H1 (cell line): ENCODE data around the gene DNAJB6. TPM values are rescaled to one million over a fixed set of nuclear protein-coding genes. Genes with fewer than 3 reads are reported as not detected.

Experiments used
- CTCF ChIA-PET: fragments of 300-600 bp; sonication (Branson Sonifier 250); formaldehyde crosslinking; loops from one replicate; lab custom pipeline; 2021; ENCODE audit not compliant: partially characterized antibody; lab: Charles Lee
- POLR2A ChIA-PET: fragments of 300-600 bp; sonication (Branson Sonifier 250); formaldehyde crosslinking; loops from one replicate; lab custom pipeline; 2021; ENCODE audit warnings: inconsistent platforms; ENCODE audit not compliant: partially characterized antibody; lab: Charles Lee
- DNase-seq, 2 experiments: peaks; one replicate each; pipeline versions ENCODE4 v3.0.0 to v3.0.0-alpha.2; 2010 to 2022; ENCODE audit warnings: low spot score in 2 of 2, low read depth in 1 of 2, mixed read lengths in 1 of 2
- FAIRE-seq: peaks from 2 replicates; lab custom pipeline; 2011; peaks lifted over from hg19 to GRCh38; lab: Jason Lieb, UNC
- H2AFZ ChIP-seq: 2 replicates; pipeline ENCODE4 v1.8.1; 2012; ENCODE audit warnings: low read length, inconsistent platforms
- H2AK5ac ChIP-seq: 2 replicates; pipeline ENCODE4 v1.6.1; 2013; ENCODE audit warnings: low read depth, low read length
- H2BK120ac ChIP-seq: replicated peaks from 2 replicates; pipeline ENCODE3; 2013; ENCODE audit warnings: low read depth, low read length, inconsistent platforms
- H2BK12ac ChIP-seq: 2 replicates; pipeline ENCODE4 v1.6.1; 2013; ENCODE audit warnings: low read depth, low read length
- H2BK15ac ChIP-seq: 2 replicates; pipeline ENCODE4 v1.6.1; 2013; ENCODE audit warnings: low read length
- H2BK20ac ChIP-seq: 2 replicates; pipeline ENCODE4 v1.6.1; 2013; ENCODE audit warnings: low read length
- H2BK5ac ChIP-seq: 2 replicates; pipeline ENCODE4 v1.6.1; 2013; ENCODE audit warnings: low read depth, low read length
- H3K14ac ChIP-seq: 2 replicates; pipeline ENCODE4 v1.6.1; 2013; ENCODE audit warnings: inconsistent platforms; ENCODE audit not compliant: insufficient read length
- H3K18ac ChIP-seq: 2 replicates; pipeline ENCODE4 v1.6.1; 2013; ENCODE audit warnings: low read length; ENCODE audit errors: extremely low read depth
- H3K23ac ChIP-seq: 2 replicates; pipeline ENCODE4 v1.6.1; 2013; ENCODE audit warnings: inconsistent platforms; ENCODE audit not compliant: insufficient read length
- H3K23me2 ChIP-seq: 2 replicates; pipeline ENCODE4 v1.6.1; 2013; ENCODE audit warnings: low read depth, low read length
- H3K27ac ChIP-seq: 2 replicates; pipeline ENCODE4 v1.6.1; 2011; ENCODE audit warnings: low read depth, low read length, inconsistent platforms
- H3K27me3 ChIP-seq, 4 experiments: replicated peaks in 1 of 4; 1 replicate in 1 of 4; 2 replicates in 3 of 4; pipeline versions ENCODE4 v1.6.1 to v1.8.1; 2011 to 2013; ENCODE audit warnings: low read length in 3 of 4, mild to moderate bottlenecking in 3 of 4, inconsistent platforms in 2 of 4, mixed read lengths in 2 of 4, moderate library complexity in 1 of 4; ENCODE audit not compliant: control insufficient read depth in 3 of 4, insufficient read depth in 3 of 4; ENCODE audit errors: extremely low read depth in 1 of 4
- H3K36me3 ChIP-seq, 4 experiments: 2 replicates each; pipeline versions ENCODE4 v1.6.1 to v1.8.1; 2011 to 2013; ENCODE audit warnings: mild to moderate bottlenecking in 4 of 4, low read length in 3 of 4, moderate library complexity in 2 of 4, control low read depth in 1 of 4, inconsistent platforms in 1 of 4; ENCODE audit not compliant: insufficient read depth in 4 of 4, control insufficient read depth in 2 of 4
- H3K4ac ChIP-seq: replicated peaks from 2 replicates; pipeline ENCODE3; 2013; ENCODE audit warnings: low read length, low read depth, mixed read lengths, inconsistent platforms; ENCODE audit not compliant: insufficient read length
- H3K4me1 ChIP-seq, 4 experiments: replicated peaks in 1 of 4; 1 replicate in 1 of 4; 2 replicates in 3 of 4; pipeline versions ENCODE4 v1.6.1 to v1.8.1; 2011 to 2013; ENCODE audit warnings: low read length in 3 of 4, inconsistent platforms in 2 of 4, mixed read lengths in 1 of 4; ENCODE audit not compliant: insufficient read depth in 4 of 4, control insufficient read depth in 3 of 4
- H3K4me2 ChIP-seq, 2 experiments: 2 replicates each; pipeline versions ENCODE4 v1.6.1 to v1.8.1; 2011 to 2013; ENCODE audit warnings: low read depth in 2 of 2, low read length in 2 of 2, control low read depth in 1 of 2, inconsistent platforms in 1 of 2, mild to moderate bottlenecking in 1 of 2; ENCODE audit not compliant: insufficient read depth in 1 of 2
- H3K4me3 ChIP-seq, 4 experiments: fragments of 200-600, 300-600 bp in 1 of 4; sonication (generic), shearing (Covaris generic), sonication (Bioruptor Twin) in 1 of 4; 2 replicates each; pipeline versions ENCODE4 v1.5.1 to v1.8.1; 2011 to 2016; ENCODE audit warnings: low read length in 4 of 4, low read depth in 3 of 4, control low read depth in 2 of 4, inconsistent platforms in 2 of 4, mild to moderate bottlenecking in 2 of 4, mixed read lengths in 1 of 4, moderate library complexity in 1 of 4; ENCODE audit not compliant: insufficient read depth in 2 of 4; ENCODE audit errors: extremely low read depth in 1 of 4
- H3K56ac ChIP-seq: replicated peaks from 2 replicates; pipeline ENCODE3; 2013; ENCODE audit warnings: low read depth, mild to moderate bottlenecking, mixed read lengths, low read length, inconsistent platforms; ENCODE audit not compliant: insufficient read length
- H3K79me1 ChIP-seq: 2 replicates; pipeline ENCODE4 v1.6.1; 2013; ENCODE audit warnings: low read depth, low read length, control low read depth
- H3K79me2 ChIP-seq, 2 experiments: 2 replicates each; pipeline versions ENCODE4 v1.6.1 to v1.8.1; 2012 to 2013; ENCODE audit warnings: low read length in 2 of 2, mild to moderate bottlenecking in 2 of 2, inconsistent platforms in 1 of 2; ENCODE audit not compliant: insufficient read depth in 2 of 2, control insufficient read depth in 1 of 2
- H3K9ac ChIP-seq, 4 experiments: replicated peaks in 1 of 4; 1 replicate in 1 of 4; 2 replicates in 3 of 4; pipeline versions ENCODE4 v1.6.1 to v1.8.1; 2011 to 2013; ENCODE audit warnings: low read depth in 3 of 4, low read length in 3 of 4, control low read depth in 2 of 4, mild to moderate bottlenecking in 2 of 4, moderate library complexity in 2 of 4, inconsistent platforms in 1 of 4; ENCODE audit errors: extremely low read depth in 1 of 4
- H3K9me3 ChIP-seq, 2 experiments: 2 replicates each; pipeline versions ENCODE4 v1.6.1 to v1.8.1; 2012 to 2013; ENCODE audit warnings: mild to moderate bottlenecking in 2 of 2, moderate library complexity in 2 of 2, control low read depth in 1 of 2, inconsistent platforms in 1 of 2, low read depth in 1 of 2, low read length in 1 of 2, mixed read lengths in 1 of 2; ENCODE audit not compliant: insufficient read depth in 2 of 2
- H4K20me1 ChIP-seq, 2 experiments: replicated peaks in 1 of 2; 2 replicates each; pipeline versions ENCODE3 to v1.8.1; 2011 to 2013; ENCODE audit warnings: inconsistent platforms in 2 of 2, low read length in 2 of 2, mild to moderate bottlenecking in 1 of 2; ENCODE audit not compliant: insufficient read depth in 2 of 2, control insufficient read depth in 1 of 2
- H4K5ac ChIP-seq: 2 replicates; pipeline ENCODE4 v1.6.1; 2013; ENCODE audit warnings: low read length, low read depth, mixed read lengths, inconsistent platforms; ENCODE audit not compliant: insufficient read length
- H4K8ac ChIP-seq: 2 replicates; pipeline ENCODE4 v1.8.0; 2013; ENCODE audit warnings: mild to moderate bottlenecking, moderate library complexity, low read length, inconsistent platforms; ENCODE audit not compliant: insufficient read depth; ENCODE audit errors: extremely low read depth
- H4K91ac ChIP-seq: replicated peaks from 2 replicates; pipeline ENCODE3; 2013; ENCODE audit warnings: low read length, mixed read lengths, inconsistent platforms; ENCODE audit not compliant: insufficient read length
- SP4 ChIP-seq: IDR thresholded peaks from 2 replicates; pipeline ENCODE4 v1.6.1; 2012; ENCODE audit warnings: low read length, inconsistent platforms
- ZNF274 ChIP-seq: IDR thresholded peaks from 2 replicates; pipeline ENCODE4 v1.7.0; 2012; ENCODE audit warnings: low read length, borderline replicate concordance; ENCODE audit errors: extremely low read depth
- WGBS, 2 experiments: shearing (Covaris generic) in 1 of 2; methylation state at CpG; one replicate each; pipeline versions ENCODE4 v1.1.6 to v1.1.7; 2013 to 2015; ENCODE audit warnings: low lambda C conversion rate in 2 of 2, mixed read lengths in 2 of 2, inconsistent platforms in 1 of 2, low coverage in 1 of 2, missing lambda C conversion rate in 1 of 2; ENCODE audit not compliant: insufficient replicate concordance in 2 of 2, insufficient coverage in 1 of 2, insufficient read length in 1 of 2; ENCODE audit errors: extremely low coverage in 1 of 2, missing lambda C conversion rate in 1 of 2; 5-methylcytosine and 5-hydroxymethylcytosine counted together
- polyA plus RNA-seq, 7 experiments: library from polyadenylated mRNA; depleted of rRNA in 3 of 7; stranded (reverse) in 5 of 7; unstranded in 2 of 7; fragments of >200 nt in 5 of 7; fragments of 200-250 nt in 2 of 7; gene quantifications; 1 replicate in 5 of 7; 2 replicates in 1 of 7; 4 replicates in 1 of 7; pipeline versions ENCODE4 v1.2.1 to v1.2.3, GENCODE V29; 2011 to 2013; ENCODE audit warnings: missing spikeins in 2 of 7, mixed read lengths in 2 of 7
- total RNA-seq: library from RNA; stranded (reverse); fragmentation: NEBNext Ultra II Directional; extraction: Animal tissue kit (Norgen Biotek cat#: 25700); gene quantifications from 2 replicates; pipeline ENCODE4 v1.2.1, GENCODE V29; 2021

The DNAJB6 gene
- total and polyA plus RNA-seq, 2 of the 8 experiments (the other 6 are each of a cell fraction or from before 2014, with no cell fraction given): 166 to 295 TPM

DNA sequence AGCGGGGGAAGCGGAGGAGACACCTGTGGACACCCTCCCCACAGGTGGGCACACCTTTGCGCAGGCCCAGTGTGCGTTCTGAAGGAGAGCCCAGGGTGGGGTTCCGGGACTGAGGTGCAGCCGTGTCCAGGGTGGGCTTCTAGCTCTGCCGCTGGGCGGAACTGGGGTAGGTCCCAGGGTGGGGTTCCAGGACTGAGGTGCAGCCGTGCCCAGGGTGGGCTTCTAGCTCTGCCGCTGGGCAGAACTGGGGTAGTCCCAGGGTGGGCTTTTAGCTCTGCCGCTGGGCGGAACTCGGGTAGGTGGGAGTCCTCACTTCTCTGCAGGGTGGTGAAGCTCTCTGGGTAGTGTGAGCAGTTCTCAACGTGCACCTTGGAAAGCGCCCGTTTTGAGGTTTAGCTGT lies 78.7 kb downstream of the DNAJB6 start:
- H3K27ac ChIP-seq: no peak overlapping the region
- WGBS, 2 experiments: 92% methylated on average over 15 of the region's 16 CpGs; no CpG with 5 or more reads in 1 of the 2 experiments
- peaks cover 0 to 14% of the 10 kb centered on the region in 2 experiments; a peak in 1 of 4 replicates for H3K79me2 ChIP-seq
- no peak for DNase-seq
- no peak overlapping the region for H4K91ac ChIP-seq
- no peak overlapping the region for H3K18ac ChIP-seq
- H4K20me1 ChIP-seq: peaks cover 2 to 9% of the 10 kb centered on the region in 2 experiments
- no peaks in the 10 kb centered on the region for H3K23me2 ChIP-seq
- CTCF ChIA-PET: interaction anchor here (0.9 to 1.4 kb wide), 2 partner anchors 8 to 9 kb away, joined by 3 read pairs; no protein-coding TSS in a partner anchor
- H3K23ac ChIP-seq: no peak overlapping the region
- no peak for FAIRE-seq
- H3K4me2 ChIP-seq: no peak overlapping the region
- no peak overlapping the region for H3K4ac ChIP-seq
- H3K9me3 ChIP-seq: no peaks in the 10 kb centered on the region; a peak in 1 of 4 replicates
- H2BK5ac ChIP-seq: no peak overlapping the region
- POLR2A ChIA-PET: no interaction called here
- no peak overlapping the region for H2AFZ ChIP-seq
- no peak overlapping the region for H3K14ac ChIP-seq
- no peaks in the 10 kb centered on the region for H3K27me3 ChIP-seq
- H3K9ac ChIP-seq: no peak overlapping the region; a peak in 1 of 7 replicates
- H4K5ac ChIP-seq: no peak overlapping the region
- no peak overlapping the region for H2BK120ac ChIP-seq
- peaks cover 8 to 45% (median 29%) of the 10 kb centered on the region in 4 experiments for H3K36me3 ChIP-seq
- H2AK5ac ChIP-seq: no peak overlapping the region
- no peak overlapping the region for H3K56ac ChIP-seq
- H2BK15ac ChIP-seq: no peak overlapping the region
- peaks cover 14% of the 10 kb centered on the region for H3K79me1 ChIP-seq
- H4K8ac ChIP-seq: no peak overlapping the region
- H2BK20ac ChIP-seq: no peak overlapping the region
- H3K4me1 ChIP-seq: peaks cover 5 to 12% (median 8%) of the 10 kb centered on the region in 4 experiments
- no peak overlapping the region for H3K4me3 ChIP-seq
- H2BK12ac ChIP-seq: no peak overlapping the region
- TF ChIP-seq ZNF274 (no peak), SP4 (no peak)
